Lower lobe of right lung (tissue), 2 donors: ENCODE data around the gene RFX4. TPM values are rescaled to one million over a fixed set of nuclear protein-coding genes. Genes with fewer than 3 reads are reported as not detected.

Source experiments
- ATAC-seq, 2 donors: fragments of 200-7000 bp; cut with Tn5 transposase; one replicate each; pipeline ENCODE4 v1.9.1; 2020 to 2022; ENCODE audit warnings: mild to moderate bottlenecking in 2 of 2, moderate library complexity in 2 of 2
- DNase-seq: peaks from one replicate; pipeline ENCODE4 v3.0.0-alpha.2; 2020
- H3K27ac ChIP-seq: fragments of 200-600 bp; one replicate; pipeline ENCODE4 v1.8.0; 2022
- H3K27me3 ChIP-seq: fragments of 200-600 bp; one replicate; pipeline ENCODE4 v1.8.0; 2022; ENCODE audit warnings: low read depth
- H3K36me3 ChIP-seq: fragments of 200-600 bp; one replicate; pipeline ENCODE4 v1.8.0; 2022; ENCODE audit warnings: mild to moderate bottlenecking
- H3K4me1 ChIP-seq: fragments of 200-600 bp; one replicate; pipeline ENCODE4 v1.8.0; 2022
- H3K4me3 ChIP-seq: fragments of 200-600 bp; one replicate; pipeline ENCODE4 v1.8.0; 2022; ENCODE audit warnings: mild to moderate bottlenecking
- H3K9me3 ChIP-seq: fragments of 200-600 bp; one replicate; pipeline ENCODE4 v1.8.0; 2022
- CTCF ChIP-seq: fragments of 200-600 bp; IDR thresholded peaks from one replicate; pipeline ENCODE4 v1.8.0; 2022; ENCODE audit warnings: antibody characterized with exemption, mild to moderate bottlenecking
- intact Hi-C: fragments of 100-400 bp; cut with DNase I; formaldehyde crosslinking; loops from one replicate; pipeline ENCODE4 v1.11.0; 2022
- total RNA-seq: library from RNA; stranded (reverse); fragmentation: NEBNext Ultra II Directional; extraction: Animal tissue kit (Norgen Biotek cat#: 25700); gene quantifications from one replicate; pipeline ENCODE4 v1.2.1, GENCODE V29; 2021
- donor health status: DM: no; HTN: yes; CAD: no; lungs with severe emphysema.

Gene RFX4
- total RNA-seq, 1 donor from 2014 or later = not detected

GRCh38 chr12:106669216-106669615 lies 86.4 kb downstream of the RFX4 start:
- H3K4me3 ChIP-seq = no peak overlapping the region
- peaks cover 16% of the 10 kb centered on the region for H3K27me3 ChIP-seq
- DNase-seq (no peak), ATAC-seq (no peak)
- no peak for TF ChIP-seq CTCF
- H3K9me3 ChIP-seq = peaks cover 6% of the 10 kb centered on the region
- H3K4me1 ChIP-seq = no peaks in the 10 kb centered on the region
- no peaks in the 10 kb centered on the region for H3K36me3 ChIP-seq
- intact Hi-C loops = no loop called here
- no peak overlapping the region for H3K27ac ChIP-seq

GRCh38 chr12:106670131-106670530 lies 87.3 kb downstream of the RFX4 start:
- peaks cover 6% of the 10 kb centered on the region for H3K9me3 ChIP-seq
- TF ChIP-seq CTCF = no peak
- no peak overlapping the region for H3K4me3 ChIP-seq
- intact Hi-C loops = no loop called here
- H3K36me3 ChIP-seq = no peaks in the 10 kb centered on the region
- DNase-seq = no peak
- no peak for ATAC-seq
- no peak overlapping the region for H3K27ac ChIP-seq
- peaks cover 20% of the 10 kb centered on the region for H3K27me3 ChIP-seq
- no peaks in the 10 kb centered on the region for H3K4me1 ChIP-seq

- H3K27ac ChIP-seq = no peak overlapping the region
- H3K36me3 ChIP-seq = no peaks in the 10 kb centered on the region
- no peak overlapping the region for H3K4me3 ChIP-seq
- H3K4me1 ChIP-seq = no peaks in the 10 kb centered on the region
- H3K27me3 ChIP-seq = peaks cover 20% of the 10 kb centered on the region
- H3K9me3 ChIP-seq = no peaks in the 10 kb centered on the region
- DNase-seq = no peak
- ATAC-seq = no peak
- no peak for TF ChIP-seq CTCF
- intact Hi-C loops = no loop called here
Observed at GRCh38 chr12:106671840-106672239, 89.0 kb downstream of the RFX4 start.

- Histone ChIP-seq H3K4me1 (no peaks in the 10 kb centered on the region), H3K9me3 (no peaks in the 10 kb centered on the region), H3K36me3 (no peaks in the 10 kb centered on the region), H3K4me3 (no peak overlapping the region), H3K27me3 (peaks cover 20% of the 10 kb centered on the region), H3K27ac (no peak overlapping the region)
- DNase-seq (no peak), ATAC-seq (no peak)
- intact Hi-C loops = no loop called here
- TF ChIP-seq CTCF = no peak
Observed at GRCh38 chr12:106672314-106673025, 89.7 kb downstream of the RFX4 start.

GRCh38 chr12:106673141-106673540 lies 90.3 kb downstream of the RFX4 start:
- Histone ChIP-seq H3K9me3 (no peaks in the 10 kb centered on the region), H3K4me3 (no peak overlapping the region), H3K27me3 (peaks cover 20% of the 10 kb centered on the region), H3K27ac (no peak overlapping the region), H3K4me1 (no peaks in the 10 kb centered on the region), H3K36me3 (no peaks in the 10 kb centered on the region)
- intact Hi-C loops = no loop called here
- DNase-seq = no peak
- no peak for ATAC-seq
- no peak for TF ChIP-seq CTCF
